NOMO-1 treated with DMSO at 0.1 percent for 48 hours (cell line): ENCODE measurements around the gene TMPRSS4.

Source experiments
- DNase-seq: peaks from one replicate; lab custom pipeline; 2025; ENCODE audit not compliant: unreplicated experiment; lab: John Stamatoyannopoulos, UW

TMPRSS4 gene

DNA sequence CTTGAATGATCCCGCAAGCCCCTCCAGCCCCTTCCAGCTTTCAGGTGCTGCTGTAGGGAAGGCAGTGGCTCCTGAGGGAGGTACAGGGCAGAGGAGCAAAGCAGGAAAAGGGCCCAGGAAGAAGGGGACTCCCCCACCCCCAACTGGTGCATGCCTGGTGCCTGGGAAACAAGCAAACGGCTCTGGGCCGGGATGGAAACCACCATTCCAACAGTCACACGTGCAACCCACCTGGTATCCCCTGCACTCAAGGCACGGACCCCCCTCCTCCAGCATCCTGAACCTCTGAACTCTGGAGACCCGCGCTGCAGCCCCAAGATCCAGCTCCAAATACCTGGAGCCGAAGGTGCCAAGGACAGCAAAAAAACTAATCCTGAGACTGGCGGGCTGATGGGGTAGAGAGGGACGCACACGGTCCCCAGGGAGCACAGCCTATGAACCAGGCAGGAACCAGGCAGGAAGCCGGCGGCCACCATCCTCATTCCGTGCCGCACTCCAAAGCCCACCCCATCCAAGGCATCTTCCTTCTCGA lies 75.2 kb downstream of the TMPRSS4 start:
- no peak for DNase-seq

DNA sequence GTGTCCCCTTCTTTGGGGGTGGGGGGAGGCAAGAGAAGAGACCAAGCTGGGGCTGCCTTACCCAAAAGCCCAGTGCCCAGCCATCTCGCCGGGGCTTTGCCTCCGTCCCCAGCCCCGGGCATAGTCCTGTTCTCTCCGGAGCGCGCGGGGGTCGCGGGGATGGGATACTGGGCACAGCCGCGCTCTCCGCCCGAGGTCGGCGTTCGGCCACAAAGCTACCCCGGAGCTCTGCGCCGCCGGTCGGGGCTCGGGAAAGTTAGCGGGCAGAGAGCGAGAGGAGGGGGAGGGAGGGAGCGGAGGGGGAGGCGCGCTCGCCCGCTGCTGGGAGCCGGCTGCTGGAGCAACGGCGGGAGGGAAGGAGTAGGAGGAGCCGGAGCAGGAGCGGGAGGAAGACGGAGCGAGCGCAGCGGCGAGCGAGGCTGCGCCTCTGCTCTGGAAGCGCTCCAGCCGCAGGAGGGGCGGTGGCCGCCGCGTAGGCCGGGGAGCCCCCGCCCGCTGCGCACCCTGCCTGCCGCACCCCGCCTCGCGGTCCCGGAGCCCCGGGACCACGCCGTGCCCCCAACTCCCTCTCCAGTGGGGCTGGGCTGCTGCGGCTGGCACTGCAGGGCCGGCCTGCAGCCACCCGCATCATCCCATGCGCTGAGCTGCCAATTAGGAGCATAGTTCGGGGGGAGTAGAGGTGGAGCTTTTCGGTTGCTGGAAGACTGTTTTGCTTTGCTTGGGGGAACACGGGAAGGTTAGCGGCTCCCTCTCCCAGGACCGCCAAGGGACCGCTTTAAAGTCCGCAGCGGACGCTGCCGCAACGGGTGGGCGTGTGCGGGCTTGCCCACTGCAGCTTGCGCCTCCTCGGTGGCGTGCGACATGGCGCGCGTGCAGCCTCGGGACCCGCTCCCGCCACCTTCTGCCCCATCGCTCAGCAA lies 75.9 kb downstream of the TMPRSS4 start, which contains the start of gene SCN4B:
SCN4B (minus strand) TSS at position 272 of the 920 bp plus-strand sequence; CDS start at position 122, 150 bp downstream.
- DNase-seq = no peak

DNA sequence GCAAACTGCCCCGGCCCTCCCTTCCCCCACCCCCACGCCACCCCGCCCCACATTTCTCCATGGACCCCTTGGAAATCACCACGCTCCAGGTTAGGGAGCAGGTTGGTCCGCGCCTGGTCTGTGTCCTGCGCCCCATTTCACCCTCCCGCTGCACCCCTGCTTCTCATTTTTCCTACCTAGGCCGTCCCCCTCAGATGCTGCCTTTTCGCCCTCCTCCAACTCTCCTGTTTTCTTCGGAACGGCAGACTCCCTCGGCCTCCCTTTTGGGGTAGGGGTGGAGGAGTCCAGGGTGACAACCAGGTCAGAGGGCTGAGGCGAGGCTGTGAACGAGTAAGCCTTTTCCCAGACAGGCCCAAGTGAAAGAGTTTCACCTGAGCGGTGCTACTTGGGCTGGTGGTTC lies 76.6 kb downstream of the TMPRSS4 start:
- no peak for DNase-seq

DNA sequence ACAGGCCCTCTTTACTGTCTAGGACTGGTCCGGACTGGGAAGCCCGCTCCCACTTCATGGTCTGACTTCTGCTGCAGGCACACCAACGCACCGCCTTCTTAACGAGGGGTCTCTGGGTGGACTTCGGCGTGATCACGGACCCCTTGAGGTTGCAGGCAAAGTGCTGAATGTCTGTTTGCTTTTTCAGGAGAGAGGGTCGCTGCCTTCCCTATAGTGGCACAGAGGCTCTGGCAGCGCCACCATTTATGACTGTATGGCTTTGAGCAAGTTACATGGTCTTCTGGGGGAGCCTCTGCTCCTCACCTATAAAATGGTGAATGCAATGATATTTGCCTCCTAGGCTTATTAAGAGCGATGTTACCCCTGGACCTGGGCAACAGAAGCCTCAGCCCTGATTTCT lies 77.1 kb downstream of the TMPRSS4 start:
- no peak for DNase-seq

DNA sequence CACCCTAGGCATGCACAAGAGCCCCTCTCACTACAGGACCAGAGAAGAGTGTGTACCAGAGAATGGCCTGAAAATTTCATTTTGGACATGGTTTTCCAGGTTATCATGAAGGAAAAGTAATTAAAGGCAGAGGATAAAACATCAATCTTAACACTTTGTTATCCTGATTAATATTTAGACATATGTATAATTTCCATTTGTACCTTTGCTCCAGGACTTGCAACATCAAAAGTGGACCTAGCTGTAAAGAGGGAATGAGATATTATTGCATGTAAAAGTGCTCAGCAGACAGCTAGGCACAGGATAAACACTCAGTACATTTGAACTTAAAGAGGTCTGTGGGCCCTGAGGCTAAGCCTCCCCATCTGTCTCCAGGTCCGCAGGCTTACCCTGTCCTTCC lies 77.8 kb downstream of the TMPRSS4 start:
- no peak for DNase-seq

DNA sequence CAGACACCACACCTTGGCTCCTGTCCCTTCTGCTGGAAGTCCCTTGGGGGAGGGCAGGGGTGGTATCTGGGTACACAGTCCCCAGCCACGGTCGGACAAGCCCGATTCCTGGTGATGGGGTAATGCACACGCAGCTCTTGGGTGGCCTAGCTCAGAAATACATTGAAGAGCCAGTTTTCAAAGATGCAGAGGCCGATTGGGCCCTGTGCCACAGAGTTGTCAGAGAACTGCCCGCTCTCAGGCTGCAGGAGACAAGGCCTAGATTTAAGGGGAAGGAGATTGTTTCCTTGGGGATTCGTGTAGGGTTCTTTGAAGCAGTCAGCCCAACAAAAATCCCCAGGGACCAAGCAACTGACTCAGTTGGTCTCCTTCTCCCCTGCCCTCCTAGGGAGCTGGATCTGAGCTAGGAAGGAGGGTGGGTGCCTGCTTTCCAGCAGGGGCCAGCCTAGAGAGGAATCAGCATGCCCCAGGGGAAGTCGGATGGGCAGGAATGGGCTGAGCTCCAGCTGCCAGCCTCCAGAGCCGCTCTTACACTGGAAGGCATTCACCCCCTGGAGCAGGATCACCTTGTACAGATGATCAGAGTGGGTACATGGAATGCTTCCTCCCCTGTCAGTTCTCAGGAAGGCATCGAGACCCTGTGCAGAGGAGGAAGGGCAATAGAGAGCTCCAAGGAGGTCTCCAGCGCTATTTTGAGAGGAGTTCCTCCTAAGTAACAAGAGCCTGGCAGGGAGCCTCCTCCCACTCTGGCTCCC lies 79.1 kb downstream of the TMPRSS4 start:
- DNase-seq = no peak

DNA sequence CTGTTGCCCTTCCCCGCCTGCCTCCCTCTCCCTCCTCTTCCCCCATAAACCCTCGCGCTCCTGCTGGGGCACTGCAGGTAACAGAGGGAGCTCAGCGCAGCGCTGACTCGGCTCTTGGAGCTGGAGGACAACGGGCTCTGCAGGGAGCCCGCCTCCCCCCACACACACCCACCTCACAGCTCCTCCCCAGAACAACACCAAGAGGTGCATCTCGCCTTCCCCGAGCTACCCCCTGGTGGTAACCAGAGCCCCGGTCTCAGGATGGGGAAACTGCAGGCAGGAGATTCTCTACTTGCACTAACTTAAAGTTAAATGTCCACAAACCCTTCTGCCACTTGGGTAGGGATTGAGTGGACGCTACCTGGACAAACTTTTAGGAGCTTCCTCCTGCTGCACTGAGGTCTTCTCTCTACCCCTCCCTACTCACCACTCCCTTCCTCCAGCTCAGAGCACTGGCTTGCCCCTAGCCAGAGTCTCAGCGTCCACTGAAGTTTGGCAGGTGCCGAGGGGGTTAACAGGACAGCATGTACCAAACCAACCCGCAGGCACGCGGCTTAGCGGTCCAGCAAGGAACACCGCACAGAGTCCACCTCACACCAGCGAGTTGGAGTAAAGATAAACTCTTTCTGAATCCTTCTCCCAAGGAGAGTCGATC lies 79.8 kb downstream of the TMPRSS4 start:
- DNase-seq = peak; percentile 9

DNA sequence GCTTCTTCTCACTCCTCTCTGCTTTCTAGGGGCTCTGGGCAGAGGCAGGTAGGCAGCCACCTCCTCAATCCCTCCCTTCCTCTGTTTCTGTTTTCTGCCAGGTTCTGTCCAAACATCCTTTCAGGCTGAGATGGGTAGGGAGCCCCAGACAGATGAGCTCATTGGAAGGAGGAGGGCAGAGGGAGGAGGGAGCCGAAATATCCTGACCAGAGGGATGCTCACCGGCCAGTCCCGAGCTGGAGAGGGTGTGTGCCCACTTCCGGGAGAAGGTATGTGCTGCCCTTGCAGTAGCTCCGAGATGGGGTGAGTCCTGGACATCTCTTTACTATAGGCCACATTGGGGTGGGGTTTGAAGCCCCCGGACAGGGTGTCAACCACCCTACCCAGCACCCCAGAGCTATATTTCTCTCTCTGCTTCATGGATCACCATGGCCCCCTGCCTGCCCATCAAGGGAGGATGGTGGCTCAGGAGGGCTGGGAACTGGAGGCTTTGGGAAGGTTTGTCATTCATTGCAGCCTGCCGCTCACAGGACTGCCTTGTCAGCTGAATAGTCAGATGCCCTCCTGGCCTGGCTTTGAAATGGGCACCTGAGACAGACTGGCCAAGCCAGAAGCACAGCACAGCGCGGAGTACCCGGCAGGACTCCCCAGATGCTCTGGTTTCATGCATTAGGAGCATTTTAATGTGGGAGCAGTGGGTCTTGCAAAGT lies 80.5 kb downstream of the TMPRSS4 start:
- no peak for DNase-seq

DNA sequence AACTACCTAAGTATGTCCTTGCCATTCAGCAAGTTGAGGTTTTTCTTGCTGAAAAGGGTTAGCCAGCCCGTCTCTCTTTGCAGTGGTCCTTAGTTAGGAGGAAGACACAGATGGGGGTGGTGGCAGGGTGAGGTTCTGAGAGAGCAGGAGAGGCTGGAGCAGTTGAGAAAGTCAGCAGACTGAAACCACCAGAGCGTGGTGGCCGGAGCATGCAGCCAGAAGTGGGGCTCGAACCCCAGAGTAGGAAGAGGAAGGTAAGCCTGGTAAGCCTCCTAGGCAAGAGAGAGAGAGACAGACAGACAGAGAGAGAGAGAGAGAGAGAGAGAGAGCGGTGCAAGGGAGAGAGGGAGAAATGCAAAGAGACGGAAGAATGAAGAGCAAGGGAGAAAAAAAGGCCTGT lies 84.9 kb downstream of the TMPRSS4 start:
- no peak for DNase-seq

DNA sequence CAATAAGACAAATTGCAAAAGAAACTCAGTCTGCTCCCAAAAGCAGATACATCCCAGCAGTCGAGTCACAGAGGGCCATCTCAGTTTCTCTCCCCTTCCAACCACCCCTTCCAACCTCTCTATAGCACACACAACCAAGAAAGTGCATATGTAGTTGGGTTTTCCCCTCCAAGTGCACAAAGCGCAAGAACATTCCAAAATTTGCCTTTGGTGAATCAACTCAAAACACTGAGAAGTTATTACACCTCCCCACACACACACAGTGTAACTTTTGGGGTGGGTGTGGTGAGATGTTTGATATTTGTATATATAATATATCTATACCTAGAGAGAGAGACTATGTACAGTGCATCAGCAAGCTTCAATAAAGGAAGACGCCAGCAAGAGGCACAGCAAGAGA lies 86.0 kb downstream of the TMPRSS4 start:
- DNase-seq = no peak

DNA sequence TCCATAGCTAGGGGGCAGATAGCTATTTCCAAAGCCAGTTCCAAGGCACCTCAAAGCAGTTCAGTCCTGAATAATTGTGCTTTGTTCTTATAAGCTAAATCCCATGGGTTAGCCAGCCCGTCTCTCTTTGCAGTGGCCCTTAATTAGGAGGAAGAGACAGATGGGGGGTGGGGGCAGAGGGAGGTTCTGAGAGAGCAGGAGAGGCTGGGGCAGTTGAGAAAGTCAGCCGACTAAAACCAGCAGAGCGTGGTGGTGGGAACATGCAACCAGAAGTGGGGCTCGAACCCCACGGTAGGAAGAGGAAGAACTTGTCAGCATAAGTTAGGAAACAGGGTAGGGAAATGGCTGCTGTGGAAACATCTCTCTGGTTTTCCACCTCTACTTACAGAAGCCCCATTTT lies 86.6 kb downstream of the TMPRSS4 start:
- DNase-seq = no peak

DNA sequence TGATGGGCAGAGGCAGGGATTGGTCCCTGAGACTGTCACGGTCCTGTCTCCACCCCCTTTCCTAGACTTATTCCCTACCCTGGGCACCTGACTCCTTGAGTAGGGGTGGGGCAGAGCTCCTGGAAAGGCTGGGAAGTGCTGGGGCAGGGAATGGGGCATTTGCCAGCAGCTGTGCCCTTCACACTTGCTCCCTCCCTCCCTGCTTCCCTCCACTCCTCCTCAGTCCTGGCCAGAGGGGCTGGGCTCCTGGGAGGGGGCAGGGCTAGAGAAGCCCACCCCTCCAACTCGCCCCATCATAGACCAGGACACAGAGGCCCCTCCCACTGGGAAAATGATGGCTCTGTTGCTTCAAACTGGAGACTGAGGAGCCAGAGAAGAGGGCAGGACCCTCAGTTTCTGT lies 88.0 kb downstream of the TMPRSS4 start:
- no peak for DNase-seq

DNA sequence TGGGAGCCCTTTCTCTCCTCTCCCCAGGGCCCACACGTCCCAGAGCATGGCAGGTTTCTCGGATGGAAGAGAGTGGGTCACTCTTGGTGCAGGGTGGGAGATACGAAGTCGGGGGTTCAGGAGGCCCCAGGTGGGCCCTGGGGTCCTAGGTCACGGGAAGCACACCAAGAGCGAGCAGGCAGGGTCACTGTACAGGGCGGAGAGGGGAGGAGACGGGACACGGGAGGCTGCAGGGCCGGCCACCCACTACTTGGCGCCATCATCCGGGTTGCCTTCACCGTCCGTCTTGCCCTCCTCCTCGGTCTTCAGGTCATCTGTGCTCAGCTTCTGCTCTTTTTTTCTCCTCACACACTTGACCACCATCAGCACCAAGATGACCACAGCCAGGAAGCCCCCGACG lies 89.8 kb downstream of the TMPRSS4 start:
- DNase-seq = no peak

DNA sequence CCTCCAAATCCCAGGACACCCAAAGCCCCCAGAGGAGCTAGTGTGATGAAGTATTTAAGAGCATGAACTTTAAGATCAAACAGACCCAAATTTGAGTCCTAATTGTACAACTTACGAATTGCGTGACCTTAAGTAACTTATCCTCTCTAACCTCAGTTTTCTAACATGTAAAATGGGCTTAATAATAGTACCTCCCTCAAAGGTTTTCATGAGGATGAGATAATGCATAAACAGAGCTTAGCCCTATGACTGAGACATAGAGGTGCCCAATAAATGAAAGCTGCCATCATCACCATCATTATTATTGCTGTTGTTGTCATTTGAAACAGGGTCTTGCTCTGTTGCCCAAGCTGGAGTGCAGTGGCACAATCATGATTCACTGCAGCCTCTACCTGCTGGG lies 90.4 kb downstream of the TMPRSS4 start:
- DNase-seq = no peak

DNA sequence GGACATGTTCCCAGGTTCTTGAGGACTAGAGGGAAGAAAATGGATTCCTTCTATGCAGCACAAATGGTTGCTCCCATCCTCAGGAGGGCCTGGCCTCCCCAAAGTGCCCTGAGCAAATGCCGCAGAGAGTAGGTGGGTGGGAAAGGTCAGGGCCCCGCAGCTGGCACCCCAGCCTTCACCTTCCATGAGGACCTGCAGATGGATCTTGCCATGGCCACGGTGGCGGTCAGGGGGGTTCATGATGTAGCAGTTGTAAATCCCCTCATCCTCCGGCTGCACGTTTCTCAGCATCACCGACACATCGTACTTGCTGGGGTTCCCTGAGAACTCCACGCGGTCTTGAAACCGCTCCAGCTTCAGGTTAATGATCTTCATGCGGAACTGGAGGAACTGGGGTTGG lies 91.0 kb downstream of the TMPRSS4 start:
- no peak for DNase-seq

DNA sequence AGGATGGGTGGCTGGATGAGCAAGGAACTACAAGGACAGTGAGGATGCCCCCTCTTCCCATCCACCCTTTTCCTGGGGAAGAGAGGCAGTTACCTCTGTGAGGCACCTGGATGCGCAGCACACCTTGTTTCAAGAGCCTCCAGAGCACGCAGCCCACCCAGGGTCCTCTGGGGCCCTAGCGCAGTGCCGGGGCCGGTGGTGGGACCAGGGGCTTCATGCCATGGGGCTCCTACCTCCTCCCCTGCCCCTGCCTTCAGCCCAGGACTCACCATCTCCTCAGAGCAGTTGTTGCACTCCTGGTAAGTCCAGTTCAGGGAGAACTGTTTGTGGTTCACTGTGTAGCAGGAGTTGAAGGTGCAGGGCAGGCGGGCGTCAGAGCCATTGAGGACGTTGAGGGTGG lies 91.4 kb downstream of the TMPRSS4 start:
- DNase-seq = no peak

DNA sequence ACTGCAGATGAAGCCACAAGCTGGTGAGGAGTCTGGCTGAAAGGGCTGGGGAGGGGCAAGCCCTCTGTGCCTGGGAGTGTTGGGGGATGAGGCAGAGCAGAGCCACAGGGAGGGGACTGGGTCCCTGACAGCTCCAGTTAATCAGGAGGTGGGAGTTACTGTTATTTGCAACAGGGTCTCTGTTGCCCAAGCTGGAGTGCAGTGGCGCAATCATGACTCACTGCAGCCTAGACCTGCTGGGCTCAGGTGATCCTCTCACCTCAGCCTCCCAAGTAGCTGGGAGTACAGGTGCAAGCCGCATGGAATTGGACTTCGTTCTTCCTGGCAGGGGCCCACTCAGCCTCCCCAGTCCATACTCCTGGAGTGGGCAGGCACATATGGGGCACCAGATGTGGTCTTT lies 91.9 kb downstream of the TMPRSS4 start:
- no peak for DNase-seq

DNA sequence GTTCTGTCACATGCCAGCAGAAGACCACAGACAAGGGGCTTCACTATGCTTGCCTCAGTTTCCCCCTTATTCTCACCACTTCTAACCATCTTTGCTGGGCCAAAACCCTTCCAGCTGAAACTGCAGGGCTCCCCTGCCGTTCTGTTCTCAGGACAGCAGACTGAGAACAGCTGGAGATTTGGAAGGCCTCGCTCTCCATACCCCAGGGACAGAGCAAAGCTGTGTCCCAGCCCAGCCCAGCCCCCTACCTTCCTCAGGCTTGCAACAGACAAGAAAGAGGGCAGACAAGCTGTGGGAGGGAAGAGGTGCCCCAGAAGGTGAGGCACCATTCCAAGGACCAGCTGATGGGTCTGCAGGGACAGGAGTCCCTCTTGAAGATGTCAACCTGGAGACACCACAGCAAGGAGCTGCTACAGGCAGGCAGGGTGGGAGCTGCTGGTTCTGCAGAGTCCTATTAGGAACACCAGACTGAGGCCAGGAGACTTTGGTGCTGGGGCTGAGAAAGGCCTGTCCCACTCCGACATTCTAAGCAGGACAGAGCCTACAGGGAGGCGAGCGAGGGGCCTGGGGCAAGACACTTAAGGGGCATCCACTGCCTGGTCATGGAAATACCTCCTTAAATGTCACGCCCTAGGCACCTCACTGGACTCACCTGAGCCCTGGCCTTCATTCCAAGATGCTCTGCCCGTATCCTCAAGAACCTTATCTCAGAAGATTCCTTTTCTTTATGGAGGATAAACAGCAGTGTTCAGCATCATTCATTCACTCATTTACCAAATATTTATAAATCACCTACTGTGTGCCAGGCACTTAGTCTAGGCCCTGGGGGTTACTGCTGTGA lies 92.6 kb downstream of the TMPRSS4 start:
- DNase-seq = no peak

DNA sequence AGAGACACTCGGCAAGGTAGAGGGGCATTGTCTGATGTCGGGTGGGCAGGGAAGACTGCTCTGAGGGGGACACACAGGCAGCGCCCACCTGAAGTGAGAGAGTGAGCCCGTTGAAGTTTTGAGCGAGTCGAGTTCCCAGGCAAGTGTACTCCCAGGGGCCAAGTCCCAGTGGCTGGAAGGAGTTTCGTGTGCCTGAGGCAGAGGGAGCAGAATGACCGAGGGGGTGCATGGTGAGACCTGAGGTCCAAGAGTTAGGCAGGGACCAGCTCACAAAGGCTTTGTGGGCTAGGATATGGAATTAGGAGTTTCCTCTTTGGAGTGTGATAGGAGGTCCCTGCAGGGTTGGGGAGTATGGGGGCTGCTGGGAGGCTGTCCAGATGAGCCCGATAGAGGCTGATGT lies 93.4 kb downstream of the TMPRSS4 start:
- DNase-seq = no peak

DNA sequence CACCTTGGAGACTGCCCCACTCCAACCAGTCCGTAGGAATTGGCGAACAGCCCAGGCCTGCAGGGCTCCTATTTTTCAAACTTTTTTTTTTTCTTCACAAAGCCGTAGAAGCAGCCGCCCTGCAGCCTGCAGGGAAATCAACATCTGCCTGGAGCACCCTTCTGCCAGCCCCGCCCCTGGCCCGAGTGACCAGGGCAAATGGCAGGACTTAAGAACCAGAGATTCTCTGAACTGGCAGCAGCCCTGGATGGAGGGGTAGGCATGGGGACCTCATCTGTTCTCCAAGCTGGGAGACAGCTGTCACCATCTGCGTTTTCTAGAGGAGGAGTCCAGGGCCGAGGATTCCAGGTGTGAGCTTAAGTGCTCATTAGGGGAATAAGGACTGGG lies 94.0 kb downstream of the TMPRSS4 start:
- DNase-seq = no peak
